Heart left ventricle (tissue), 16 donors: ENCODE data around the gene TSPAN12. TPM values are rescaled to one million over a fixed set of nuclear protein-coding genes. Genes with fewer than 3 reads are reported as not detected.
"Not testable (repeated sequence)": the region's sequence is repeated elsewhere in the genome, so short reads cannot be mapped to it uniquely, and the experiment has no call there.

ENCODE experiments used
- ATAC-seq, 4 donors: fragments of 200-7000 bp; cut with Tn5 transposase; one replicate each; pipeline ENCODE4 v1.9.1; 2020 to 2022; ENCODE audit warnings: moderate library complexity in 4 of 4, mild to moderate bottlenecking in 3 of 4, moderate number of reproducible peaks in 1 of 4
- DNase-seq, 5 donors: peaks; one replicate each; pipeline ENCODE4 v3.0.0-alpha.2; 2020
- H3K27ac ChIP-seq, 12 donors: fragments of 200-600 bp; sonication (generic) in 4 of 12; one replicate each; pipeline versions ENCODE4 v1.5.0 to v1.8.0; 2016 to 2022; ENCODE audit warnings: mild to moderate bottlenecking in 2 of 12
- H3K27me3 ChIP-seq, 9 donors: fragments of 200-600 bp; sonication (generic) in 2 of 9; one replicate each; pipeline versions ENCODE4 v1.5.1 to v1.8.0; 2016 to 2022; ENCODE audit warnings: mild to moderate bottlenecking in 3 of 9
- H3K36me3 ChIP-seq, 9 donors: fragments of 200-600 bp; sonication (generic) in 2 of 9; one replicate each; pipeline versions ENCODE4 v1.5.0 to v1.8.0; 2018 to 2022; ENCODE audit warnings: mild to moderate bottlenecking in 2 of 9
- H3K4me1 ChIP-seq, 12 donors: fragments of 200-600 bp; sonication (generic) in 4 of 12; one replicate each; pipeline versions ENCODE4 v1.5.0 to v1.8.0; 2016 to 2022; ENCODE audit warnings: mild to moderate bottlenecking in 3 of 12
- H3K4me3 ChIP-seq, 12 donors: fragments of 200-600 bp; sonication (generic) in 4 of 12; one replicate each; pipeline versions ENCODE4 v1.5.0 to v1.8.0; 2017 to 2022; ENCODE audit warnings: mild to moderate bottlenecking in 9 of 12, moderate library complexity in 4 of 12
- H3K9me3 ChIP-seq, 12 donors: fragments of 200-600 bp; sonication (generic) in 4 of 12; one replicate each; pipeline versions ENCODE4 v1.5.0 to v1.8.0; 2016 to 2022; ENCODE audit warnings: mild to moderate bottlenecking in 1 of 12
- POLR2A ChIP-seq, 2 donors: fragments of 450-650 bp; IDR thresholded peaks; one replicate each; pipeline ENCODE4 v1.6.1; 2017; ENCODE audit warnings: antibody characterized with exemption in 2 of 2, mild to moderate bottlenecking in 2 of 2, moderate library complexity in 2 of 2
- WGBS, 4 donors: extraction: QIAGEN DNeasy Blood & Tissue Kit in 2 of 4; methylation state at CpG; one replicate each; pipeline versions ENCODE4 v1.1.5 to v1.1.7; 2013 to 2018; 5-methylcytosine and 5-hydroxymethylcytosine counted together
- intact Hi-C, 10 donors: fragments of 100-400 bp; cut with DNase I; formaldehyde crosslinking; loops; one replicate each; pipeline versions ENCODE4 v1.11.1 to v1.14.2; 2022
- long read RNA-seq, 3 donors: library from polyadenylated mRNA; unstranded; transcript quantifications; one replicate each; pipeline ENCODE4 v2.0.0, GENCODE V29; 2020 to 2021
- polyA plus RNA-seq, 2 donors: library from polyadenylated mRNA; stranded (reverse); fragments of 200-250 nt; gene quantifications; one replicate each; pipeline ENCODE4 v1.2.3, GENCODE V29; 2013
- total RNA-seq, 9 donors: library from RNA; depleted of rRNA in 2 of 9; stranded (reverse); fragments of >200 nt in 2 of 9; fragmentation: NEBNext Ultra II Directional in 3 of 9; extraction: Animal tissue kit (Norgen Biotek cat#: 25700) in 3 of 9; gene quantifications; one replicate each; pipeline versions ENCODE4 v1.1.0 to v1.2.4, GENCODE V29; 2016 to 2023
- TF ChIP-seq, protein P1 (sequence below), 12 donors: fragments of 200-600 bp; sonication (generic) in 4 of 12; IDR thresholded peaks; one replicate each; pipeline versions ENCODE4 v1.5.0 to v1.8.0; 2018 to 2022; ENCODE audit warnings: antibody characterized with exemption in 12 of 12, mild to moderate bottlenecking in 5 of 12
- donor health status: ischemic (EF 13 %, LVEDD 7.1; RV severe dilation, severe dysfunction).
- donor health status: healthy with polysubstance abuse.
- donor health status: DM: no; HTN: yes; CAD: no.
- donor health status: DM: no; HTN: no; CAD: no.
- donor health status: ischemic (EF 25% LVEDD 6.9; RV normal size, moderate dysfunction).
- donor health status: ischemic (EF 25% LVEDD 5.7; RV mildly dilated, moderate dysfunction).
- donor health status: healthy.
- donor health status: DM: yes; HTN: yes; CAD: no.
- donor health status: ischemic (EF 35%, LVEDD 5.7; RV mildly dilated, moderate dysfunction).
- donor health status: nonischemic (EF 11% LVEDD 7.7; RV severe dilation, severe dysfunction).
- donor health status: DM: yes; HTN: yes; CAD: no.
- donor health status: PGD.
- donor health status: ischemic (EF 29% LVEDD 5.4; RV normal size, mild dysfunction).
- donor health status: nonischemic (EF 23%, LVEDD 6.1; RV moderate dilation, normal function).

The TSPAN12 gene, protein sequence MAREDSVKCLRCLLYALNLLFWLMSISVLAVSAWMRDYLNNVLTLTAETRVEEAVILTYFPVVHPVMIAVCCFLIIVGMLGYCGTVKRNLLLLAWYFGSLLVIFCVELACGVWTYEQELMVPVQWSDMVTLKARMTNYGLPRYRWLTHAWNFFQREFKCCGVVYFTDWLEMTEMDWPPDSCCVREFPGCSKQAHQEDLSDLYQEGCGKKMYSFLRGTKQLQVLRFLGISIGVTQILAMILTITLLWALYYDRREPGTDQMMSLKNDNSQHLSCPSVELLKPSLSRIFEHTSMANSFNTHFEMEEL
- total RNA-seq (10 to 100 TPM; 24.2 to 85.0 (median 59.7) TPM), polyA plus RNA-seq (10 to 100 TPM; 32.1 to 45.8 TPM)
- long read RNA-seq, donor 1, transcript TSPAN12-201 (8 exons, 2,798 nt), result major isoform, 102 of 154 reads
- long read RNA-seq, donor 1, partial matches to known transcripts, result 12 of 154 reads
- long read RNA-seq, donor 1, other reads (novel, unspliced or antisense), result 39 of 154 reads
- long read RNA-seq, donor 2, transcript TSPAN12-201 (8 exons, 2,798 nt), result major isoform, 218 of 274 reads
- long read RNA-seq, donor 2, partial matches to known transcripts, result 12 of 274 reads
- long read RNA-seq, donor 2, other reads (novel, unspliced or antisense), result 44 of 274 reads
- long read RNA-seq, donor 3, transcript TSPAN12-201 (8 exons, 2,798 nt), result major isoform, 65 of 85 reads
- long read RNA-seq, donor 3, partial matches to known transcripts, result 6 of 85 reads
- long read RNA-seq, donor 3, other reads (novel, unspliced or antisense), result 14 of 85 reads

DNA sequence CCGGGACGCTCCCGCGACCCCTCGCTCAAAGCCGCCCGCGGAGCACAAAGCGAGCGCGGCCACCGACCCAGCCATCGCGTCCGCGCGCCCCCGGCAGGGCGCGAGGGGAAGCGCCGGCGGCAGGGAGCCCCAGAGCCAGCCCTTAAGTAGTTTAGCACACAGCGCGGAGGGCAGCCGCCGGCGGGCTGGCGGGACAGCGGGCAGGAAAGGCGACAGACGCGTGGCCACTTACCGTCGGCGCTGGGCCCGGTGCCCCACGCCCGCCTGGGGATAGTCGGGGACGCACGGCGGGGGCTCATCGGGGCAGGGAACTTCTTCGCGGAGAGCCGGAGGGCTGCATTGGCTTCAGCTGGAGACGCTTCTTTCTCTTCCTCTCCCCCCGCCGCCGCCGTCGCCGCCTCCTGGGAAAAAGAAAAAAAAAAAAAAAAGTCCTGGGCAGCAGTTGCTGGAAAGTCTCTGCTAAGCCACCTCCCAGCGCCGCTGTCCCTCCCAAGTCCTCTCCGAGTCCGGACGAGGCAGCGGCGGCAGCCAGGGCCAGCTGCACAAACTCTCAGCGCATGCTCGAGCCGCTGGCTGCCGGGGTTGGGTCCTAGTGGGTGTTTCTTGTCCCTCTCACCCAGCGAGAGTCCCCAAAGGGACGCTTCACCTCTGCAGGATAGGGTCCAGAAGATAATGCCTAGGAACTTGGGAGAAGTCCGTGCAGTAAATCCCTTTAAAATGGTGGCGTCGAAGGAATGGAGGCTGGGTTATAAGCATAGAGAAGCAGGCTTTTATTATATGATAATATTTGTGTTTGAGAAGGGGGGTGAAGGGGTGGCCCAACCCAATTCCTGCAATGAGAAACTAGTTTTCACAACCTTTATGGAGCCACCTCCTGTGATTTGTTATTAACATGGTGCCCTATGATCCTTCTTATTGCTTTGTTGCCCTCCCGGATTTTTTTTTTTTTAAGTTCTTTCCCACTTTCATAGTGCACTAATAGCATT, at the start of gene TSPAN12:
TSS of gene TSPAN12 (minus strand) at position 557 of the 986 bp plus-strand sequence. CDS start 1,381 bp downstream, outside the sequence.
- 0 to 2% (median 0%) methylated on average over 44 to 71 of the region's 71 CpGs for WGBS, 4 donors

DNA sequence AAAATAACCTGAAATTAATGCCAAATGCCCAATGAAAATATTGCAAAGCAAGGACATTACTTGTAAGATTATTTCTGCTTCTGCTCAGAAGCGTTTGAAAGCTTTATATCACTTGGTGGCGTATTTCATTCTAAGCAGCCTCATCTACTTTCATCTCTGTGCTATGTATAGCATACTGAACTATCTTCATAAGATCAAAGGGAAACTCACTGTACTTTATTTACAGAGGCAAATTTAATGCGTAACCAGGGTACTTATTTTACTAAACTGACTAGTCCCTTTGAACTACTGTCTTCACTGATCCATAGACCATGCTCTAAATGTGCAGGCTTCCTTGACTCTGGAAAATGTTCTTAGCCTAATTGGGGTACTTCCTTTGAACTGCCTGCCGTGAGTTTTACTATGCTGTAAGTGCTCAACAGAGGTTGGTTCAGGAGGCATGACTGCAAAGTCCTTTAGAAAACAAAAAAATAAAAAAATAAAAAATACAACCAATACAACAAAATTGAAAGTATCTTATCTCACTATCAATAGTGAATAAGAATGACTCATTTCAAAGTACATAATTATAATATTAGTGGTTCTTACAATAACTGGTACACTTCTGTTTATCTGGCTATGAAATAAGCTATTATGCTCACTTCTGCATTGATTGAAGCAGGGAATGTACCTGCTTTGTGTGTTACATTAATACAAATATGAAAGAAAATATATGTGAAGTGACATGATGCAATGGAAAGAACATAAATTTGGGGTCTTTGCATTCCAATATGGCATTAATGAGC, 41.0 kb upstream of the TSPAN12 start:
- no peaks in the 10 kb centered on the region for H3K27me3 ChIP-seq
- no peaks in the 10 kb centered on the region for H3K4me1 ChIP-seq
- H3K36me3 ChIP-seq, result no peaks in the 10 kb centered on the region
- H3K27ac ChIP-seq, result no peak overlapping the region
- peaks cover 0 to 15% (median 0%) of the 10 kb centered on the region in 12 donors for H3K9me3 ChIP-seq
- DNase-seq, result no peak
- H3K4me3 ChIP-seq, result no peak overlapping the region
- ATAC-seq, result no peak
- TF ChIP-seq, protein P1, sequence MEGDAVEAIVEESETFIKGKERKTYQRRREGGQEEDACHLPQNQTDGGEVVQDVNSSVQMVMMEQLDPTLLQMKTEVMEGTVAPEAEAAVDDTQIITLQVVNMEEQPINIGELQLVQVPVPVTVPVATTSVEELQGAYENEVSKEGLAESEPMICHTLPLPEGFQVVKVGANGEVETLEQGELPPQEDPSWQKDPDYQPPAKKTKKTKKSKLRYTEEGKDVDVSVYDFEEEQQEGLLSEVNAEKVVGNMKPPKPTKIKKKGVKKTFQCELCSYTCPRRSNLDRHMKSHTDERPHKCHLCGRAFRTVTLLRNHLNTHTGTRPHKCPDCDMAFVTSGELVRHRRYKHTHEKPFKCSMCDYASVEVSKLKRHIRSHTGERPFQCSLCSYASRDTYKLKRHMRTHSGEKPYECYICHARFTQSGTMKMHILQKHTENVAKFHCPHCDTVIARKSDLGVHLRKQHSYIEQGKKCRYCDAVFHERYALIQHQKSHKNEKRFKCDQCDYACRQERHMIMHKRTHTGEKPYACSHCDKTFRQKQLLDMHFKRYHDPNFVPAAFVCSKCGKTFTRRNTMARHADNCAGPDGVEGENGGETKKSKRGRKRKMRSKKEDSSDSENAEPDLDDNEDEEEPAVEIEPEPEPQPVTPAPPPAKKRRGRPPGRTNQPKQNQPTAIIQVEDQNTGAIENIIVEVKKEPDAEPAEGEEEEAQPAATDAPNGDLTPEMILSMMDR (IDR thresholded peaks at IDR 0.05), result no peak
- TF ChIP-seq POLR2A (IDR thresholded peaks at IDR 0.05), result no peak
- intact Hi-C loops, result no loop called here
- 80 to 90% (median 81%) methylated on average over 4 of the region's 4 CpGs for WGBS, 4 donors

More for the DNA sequence above, at the start of gene TSPAN12:
- H3K4me3 ChIP-seq, result peak within 1 kb of the TSS; percentile 68 to 90 (median 76)
- peak within 1 kb of the TSS; percentile 81 to 98 (median 94) for H3K27ac ChIP-seq
- H3K27me3 ChIP-seq, result peaks cover 0 to 20% (median 0%) of the 10 kb centered on the region in 9 donors
- TF ChIP-seq, protein P1 (IDR thresholded peaks at IDR 0.05), result peak; percentile 50 to 90 (median 75)
- TF ChIP-seq POLR2A (IDR thresholded peaks at IDR 0.05), result no peak
- H3K9me3 ChIP-seq, result no peaks in the 10 kb centered on the region
- intact Hi-C loops, result loop anchor here (1.0 to 10.0 kb wide), 12 partner anchors 49 to 229 kb away; partner anchors contain the start of gene ING3 (in 4 of the 10)
- DNase-seq, result peak; percentile 86 to 94 (median 93)
- no peaks in the 10 kb centered on the region for H3K36me3 ChIP-seq
- ATAC-seq, result peak; percentile 88 to 96 (median 94)
- peaks cover 0 to 18% (median 7%) of the 10 kb centered on the region in 12 donors for H3K4me1 ChIP-seq

DNA sequence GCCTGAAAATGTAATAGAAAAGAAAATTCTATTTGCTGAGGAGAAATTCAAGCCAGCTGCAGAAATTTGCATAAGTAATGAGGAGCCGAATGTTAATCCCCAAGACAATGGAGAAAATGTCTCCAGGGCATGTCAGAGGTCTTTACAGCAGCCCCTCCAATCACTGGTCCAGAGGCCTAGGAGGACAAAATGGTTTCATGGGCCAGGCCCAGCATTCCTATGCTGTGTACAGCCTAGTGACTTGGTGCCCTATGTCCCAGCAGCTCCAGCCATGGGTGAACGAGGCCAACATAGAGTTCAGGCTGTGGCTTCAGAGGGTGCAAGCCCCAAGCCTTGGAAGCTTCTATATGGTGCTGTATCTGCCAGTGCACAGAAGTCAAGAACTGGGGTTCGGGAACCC, 37.3 kb upstream of the TSPAN12 start:
- intact Hi-C loops, H3K27me3 ChIP-seq, DNase-seq, H3K4me3 ChIP-seq, ATAC-seq, H3K36me3 ChIP-seq, H3K27ac ChIP-seq, H3K4me1 ChIP-seq: not testable (repeated sequence)
- H3K9me3 ChIP-seq, result peaks cover 0 to 32% (median 3%) of the 10 kb centered on the region in 12 donors
- WGBS, 4 donors, result 79 to 92% (median 85%) methylated on average over 3 of the region's 3 CpGs

DNA sequence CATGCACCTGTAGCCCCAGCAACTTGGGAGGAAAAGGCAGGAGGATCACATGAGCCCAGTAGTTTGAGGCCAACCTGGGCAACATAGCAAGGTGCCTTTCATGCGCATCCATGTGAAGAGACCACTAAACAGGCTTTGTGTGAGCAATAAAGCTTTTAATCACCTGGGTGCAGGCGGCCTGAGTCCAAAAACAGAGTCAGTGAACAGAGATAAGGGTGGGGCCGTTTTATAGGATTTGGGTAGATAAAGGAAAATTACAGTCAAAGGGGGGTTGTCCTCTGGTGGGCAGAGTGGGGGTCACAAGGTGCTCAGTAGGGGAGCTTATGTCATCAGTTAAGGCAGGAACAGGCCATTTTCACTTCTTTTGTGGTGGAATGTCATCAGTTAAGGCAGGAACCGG, 27.7 kb upstream of the TSPAN12 start:
- 82 to 92% (median 84%) methylated on average over 4 of the region's 4 CpGs for WGBS, 4 donors
- H3K27ac ChIP-seq, H3K9me3 ChIP-seq, ATAC-seq, H3K27me3 ChIP-seq, H3K4me3 ChIP-seq, DNase-seq, H3K4me1 ChIP-seq, H3K36me3 ChIP-seq, intact Hi-C loops: not testable (repeated sequence)
